HEK293 (cell line): Measurements from ENCODE around the gene ADAMTS4.

ENCODE experiments used
- ZNF596 ChIP-seq: fragments of 450-650 bp; IDR thresholded peaks from 2 replicates; pipeline ENCODE4 v1.5.0; 2018; ENCODE audit warnings: missing biosample characterization, mild to moderate bottlenecking, missing genetic modification characterization, moderate library complexity
- ZNF677 ChIP-seq: fragments of 450-650 bp; IDR thresholded peaks from 2 replicates; pipeline ENCODE4 v1.5.0; 2018; ENCODE audit warnings: missing biosample characterization, mild to moderate bottlenecking, missing genetic modification characterization, moderate library complexity

DNA sequence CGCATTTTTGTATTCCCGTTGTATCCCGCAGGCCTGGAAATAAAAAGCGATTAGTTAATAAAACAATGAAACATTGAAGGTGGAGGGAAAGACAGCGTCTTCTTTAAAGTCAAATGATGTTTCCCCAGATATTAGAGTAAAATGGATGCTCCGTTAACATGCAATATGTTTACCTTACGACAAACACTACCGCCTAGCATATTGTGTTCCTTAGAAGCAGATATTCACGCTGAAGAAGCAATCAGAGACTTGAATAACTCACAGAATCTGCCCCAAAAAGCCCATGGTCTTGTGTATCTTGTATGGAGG lies 21.0 kb downstream of the ADAMTS4 start:
- TF ChIP-seq ZNF677 (tag by site-specific recombination) (no peak), ZNF596 (tag by site-specific recombination) (no peak)
